A673 (cell line): ENCODE results near the gene ME3.

Experiments used
- CTCF ChIP-seq: fragments of 300-800, 200-600 bp; sonication (generic); conservative IDR thresholded peaks from 2 replicates; pipeline ENCODE4 v1.5.1; 2017; ENCODE audit warnings: low read depth, mild to moderate bottlenecking, antibody characterized with exemption, low read length, moderate library complexity, mixed read lengths
- EZH2 ChIP-seq: fragments of 200-600 bp; sonication (generic); IDR thresholded peaks from 2 replicates; pipeline ENCODE4 v1.6.1; 2017; ENCODE audit warnings: borderline replicate concordance, low read depth, mild to moderate bottlenecking, mixed read lengths, antibody characterized with exemption, low read length; ENCODE audit not compliant: poor library complexity, severe bottlenecking

- TF ChIP-seq EZH2 (no peak), CTCF (peak; percentile 97)
These were observed 216.1 kb downstream of the ME3 start for GRCh38 chr11:86456075-86456939.
